Prostate gland (tissue), 2 donors: ENCODE measurements around the gene TAF3.

Experiments used
- POLR2AphosphoS5 ChIP-seq: sonication (generic); formaldehyde crosslinking; IDR thresholded peaks from one replicate; pipeline ENCODE4 v1.6.1; 2017; ENCODE audit warnings: antibody characterized with exemption
- TF ChIP-seq, protein P1 (sequence below), 4 experiments: fragments of 200-600 bp in 2 of 4; fragments of 450-650 bp in 2 of 4; sonication (generic) in 2 of 4; IDR thresholded peaks; 1 replicate in 3 of 4; 2 replicates in 1 of 4; pipeline ENCODE4 v1.5.1; 2016 to 2019; ENCODE audit warnings: antibody characterized with exemption in 4 of 4, mild to moderate bottlenecking in 2 of 4, moderate library complexity in 2 of 4

DNA sequence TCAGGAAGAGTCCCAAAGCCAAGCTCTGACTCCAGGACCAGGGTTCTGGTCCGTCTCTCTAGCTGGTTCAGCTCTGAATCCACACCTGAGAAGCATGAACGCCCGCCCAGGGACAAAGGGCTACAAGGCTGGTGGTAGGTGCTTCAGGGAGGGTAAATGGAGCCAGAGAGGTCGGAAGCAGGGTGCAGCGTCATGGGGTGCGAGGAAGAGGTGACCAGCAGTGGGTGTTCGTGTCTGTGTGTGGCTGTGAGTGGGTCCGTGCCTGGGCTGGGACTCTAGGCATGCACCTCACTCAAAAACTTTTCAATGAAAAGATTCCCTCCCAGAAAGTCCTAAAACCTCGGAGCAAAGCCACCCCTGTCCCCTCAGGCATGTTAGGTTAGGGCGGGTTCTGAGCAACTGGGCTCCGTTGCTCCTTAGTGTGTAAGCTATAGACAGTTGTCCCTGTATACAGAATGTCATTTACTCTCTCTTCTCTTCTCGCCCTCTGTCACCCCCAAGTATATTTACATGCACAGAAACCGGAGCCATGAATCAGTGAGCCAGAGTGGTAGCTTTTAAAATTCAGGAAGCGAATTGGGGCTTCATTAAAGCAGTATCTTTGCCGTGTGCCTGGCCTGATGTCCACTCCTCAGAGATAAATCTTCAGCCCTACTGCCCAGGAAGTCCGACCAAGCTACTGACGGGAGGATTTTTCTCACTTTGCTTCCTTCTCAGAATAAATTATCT is 223.9 kb downstream of the TAF3 start:
- TF ChIP-seq, protein P1, sequence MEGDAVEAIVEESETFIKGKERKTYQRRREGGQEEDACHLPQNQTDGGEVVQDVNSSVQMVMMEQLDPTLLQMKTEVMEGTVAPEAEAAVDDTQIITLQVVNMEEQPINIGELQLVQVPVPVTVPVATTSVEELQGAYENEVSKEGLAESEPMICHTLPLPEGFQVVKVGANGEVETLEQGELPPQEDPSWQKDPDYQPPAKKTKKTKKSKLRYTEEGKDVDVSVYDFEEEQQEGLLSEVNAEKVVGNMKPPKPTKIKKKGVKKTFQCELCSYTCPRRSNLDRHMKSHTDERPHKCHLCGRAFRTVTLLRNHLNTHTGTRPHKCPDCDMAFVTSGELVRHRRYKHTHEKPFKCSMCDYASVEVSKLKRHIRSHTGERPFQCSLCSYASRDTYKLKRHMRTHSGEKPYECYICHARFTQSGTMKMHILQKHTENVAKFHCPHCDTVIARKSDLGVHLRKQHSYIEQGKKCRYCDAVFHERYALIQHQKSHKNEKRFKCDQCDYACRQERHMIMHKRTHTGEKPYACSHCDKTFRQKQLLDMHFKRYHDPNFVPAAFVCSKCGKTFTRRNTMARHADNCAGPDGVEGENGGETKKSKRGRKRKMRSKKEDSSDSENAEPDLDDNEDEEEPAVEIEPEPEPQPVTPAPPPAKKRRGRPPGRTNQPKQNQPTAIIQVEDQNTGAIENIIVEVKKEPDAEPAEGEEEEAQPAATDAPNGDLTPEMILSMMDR (IDR thresholded peaks at IDR 0.05), result no peak
- TF ChIP-seq POLR2AphosphoS5, result no peak
